ENCODE measurements around the gene ENG. TPM values are rescaled to one million over a fixed set of nuclear protein-coding genes. Genes with fewer than 3 reads are reported as not detected.

The ENG gene
- total and polyA plus RNA-seq, 2 experiments from 2014 or later = 1.4 to 2.6 TPM

DNA sequence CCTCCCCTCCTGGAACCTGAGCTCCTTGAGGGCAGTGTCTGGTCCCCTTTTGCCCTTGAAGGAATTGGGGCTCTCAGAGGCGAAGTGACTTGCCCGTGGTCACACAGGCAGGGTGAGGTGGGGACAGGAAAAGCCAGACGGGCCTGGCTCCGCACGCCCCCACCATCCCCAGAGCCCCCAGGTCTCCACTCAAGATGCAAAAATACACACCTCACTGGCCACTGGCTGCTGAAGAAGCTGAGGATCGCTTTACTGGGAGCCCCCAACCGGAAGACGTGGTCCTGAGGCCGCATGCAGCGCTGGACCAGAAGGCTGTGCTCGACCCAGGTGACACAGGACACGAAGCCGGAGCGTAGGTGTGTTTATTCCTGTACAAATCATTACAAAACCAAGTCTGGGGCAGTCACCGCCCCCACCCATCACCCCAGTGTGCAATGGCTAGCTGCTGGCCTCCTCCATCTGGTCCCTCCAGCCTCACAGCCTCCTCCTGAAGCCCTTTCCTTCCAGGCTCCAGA, 30.6 kb upstream of the ENG start:
- peak overlapping the region; percentile 55; the same call in 1 of the 2 replicates for H3K27ac ChIP-seq (ENCODE audit: low read depth)
- no peaks in the 10 kb centered on the region for H3K79me2 ChIP-seq (replicated peaks; ENCODE audit: insufficient read depth)
- no peak overlapping the region for H3K4me2 ChIP-seq
- ATAC-seq = no peak
- Mint-ChIP-seq H3K27me3 (ENCODE audit: insufficient read depth, low read depth, poor library complexity) (peaks cover 23% of the 10 kb centered on the region), H3K4me3 (no peak overlapping the region), H3K36me3 (ENCODE audit: low read depth) (peaks cover 18% of the 10 kb centered on the region), H3K4me1 (peaks cover 21% of the 10 kb centered on the region), H3K9me3 (no peaks in the 10 kb centered on the region), H3K27ac (no peak overlapping the region)
- H4K20me1 ChIP-seq (replicated peaks; ENCODE audit: insufficient read depth) = peaks cover 4% of the 10 kb centered on the region
- no peak for DNase-seq (ENCODE audit: low spot score)
- no peaks in the 10 kb centered on the region for H3K27me3 ChIP-seq (ENCODE audit: insufficient read depth)
- H3F3A ChIP-seq (replicated peaks; ENCODE audit: low read depth) = 0 out of 2 replicates have a peak, but pooled peaks cover 6% of the 10 kb centered on the region
- TF ChIP-seq ZNF114 (CRISPR knock-in tag; IDR thresholded peaks at IDR 0.05) (no peak), EZH2 (IDR thresholded peaks at IDR 0.05; ENCODE audit: low read depth, unreplicated experiment) (no peak), JUNB (IDR thresholded peaks at IDR 0.05; ENCODE audit: unreplicated experiment) (no peak), ZNF331 (CRISPR knock-in tag; IDR thresholded peaks at IDR 0.05; ENCODE audit: low read depth) (no peak), NANOG (IDR thresholded peaks at IDR 0.05; ENCODE audit: borderline replicate concordance) (no peak), CREB1 (CRISPR knock-in tag; IDR thresholded peaks at IDR 0.05; ENCODE audit: low read depth) (no peak)
- TF ChIP-seq, protein P1, sequence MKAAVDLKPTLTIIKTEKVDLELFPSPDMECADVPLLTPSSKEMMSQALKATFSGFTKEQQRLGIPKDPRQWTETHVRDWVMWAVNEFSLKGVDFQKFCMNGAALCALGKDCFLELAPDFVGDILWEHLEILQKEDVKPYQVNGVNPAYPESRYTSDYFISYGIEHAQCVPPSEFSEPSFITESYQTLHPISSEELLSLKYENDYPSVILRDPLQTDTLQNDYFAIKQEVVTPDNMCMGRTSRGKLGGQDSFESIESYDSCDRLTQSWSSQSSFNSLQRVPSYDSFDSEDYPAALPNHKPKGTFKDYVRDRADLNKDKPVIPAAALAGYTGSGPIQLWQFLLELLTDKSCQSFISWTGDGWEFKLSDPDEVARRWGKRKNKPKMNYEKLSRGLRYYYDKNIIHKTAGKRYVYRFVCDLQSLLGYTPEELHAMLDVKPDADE (IDR thresholded peaks at IDR 0.05) = no peak
- TF ChIP-seq, protein P2, sequence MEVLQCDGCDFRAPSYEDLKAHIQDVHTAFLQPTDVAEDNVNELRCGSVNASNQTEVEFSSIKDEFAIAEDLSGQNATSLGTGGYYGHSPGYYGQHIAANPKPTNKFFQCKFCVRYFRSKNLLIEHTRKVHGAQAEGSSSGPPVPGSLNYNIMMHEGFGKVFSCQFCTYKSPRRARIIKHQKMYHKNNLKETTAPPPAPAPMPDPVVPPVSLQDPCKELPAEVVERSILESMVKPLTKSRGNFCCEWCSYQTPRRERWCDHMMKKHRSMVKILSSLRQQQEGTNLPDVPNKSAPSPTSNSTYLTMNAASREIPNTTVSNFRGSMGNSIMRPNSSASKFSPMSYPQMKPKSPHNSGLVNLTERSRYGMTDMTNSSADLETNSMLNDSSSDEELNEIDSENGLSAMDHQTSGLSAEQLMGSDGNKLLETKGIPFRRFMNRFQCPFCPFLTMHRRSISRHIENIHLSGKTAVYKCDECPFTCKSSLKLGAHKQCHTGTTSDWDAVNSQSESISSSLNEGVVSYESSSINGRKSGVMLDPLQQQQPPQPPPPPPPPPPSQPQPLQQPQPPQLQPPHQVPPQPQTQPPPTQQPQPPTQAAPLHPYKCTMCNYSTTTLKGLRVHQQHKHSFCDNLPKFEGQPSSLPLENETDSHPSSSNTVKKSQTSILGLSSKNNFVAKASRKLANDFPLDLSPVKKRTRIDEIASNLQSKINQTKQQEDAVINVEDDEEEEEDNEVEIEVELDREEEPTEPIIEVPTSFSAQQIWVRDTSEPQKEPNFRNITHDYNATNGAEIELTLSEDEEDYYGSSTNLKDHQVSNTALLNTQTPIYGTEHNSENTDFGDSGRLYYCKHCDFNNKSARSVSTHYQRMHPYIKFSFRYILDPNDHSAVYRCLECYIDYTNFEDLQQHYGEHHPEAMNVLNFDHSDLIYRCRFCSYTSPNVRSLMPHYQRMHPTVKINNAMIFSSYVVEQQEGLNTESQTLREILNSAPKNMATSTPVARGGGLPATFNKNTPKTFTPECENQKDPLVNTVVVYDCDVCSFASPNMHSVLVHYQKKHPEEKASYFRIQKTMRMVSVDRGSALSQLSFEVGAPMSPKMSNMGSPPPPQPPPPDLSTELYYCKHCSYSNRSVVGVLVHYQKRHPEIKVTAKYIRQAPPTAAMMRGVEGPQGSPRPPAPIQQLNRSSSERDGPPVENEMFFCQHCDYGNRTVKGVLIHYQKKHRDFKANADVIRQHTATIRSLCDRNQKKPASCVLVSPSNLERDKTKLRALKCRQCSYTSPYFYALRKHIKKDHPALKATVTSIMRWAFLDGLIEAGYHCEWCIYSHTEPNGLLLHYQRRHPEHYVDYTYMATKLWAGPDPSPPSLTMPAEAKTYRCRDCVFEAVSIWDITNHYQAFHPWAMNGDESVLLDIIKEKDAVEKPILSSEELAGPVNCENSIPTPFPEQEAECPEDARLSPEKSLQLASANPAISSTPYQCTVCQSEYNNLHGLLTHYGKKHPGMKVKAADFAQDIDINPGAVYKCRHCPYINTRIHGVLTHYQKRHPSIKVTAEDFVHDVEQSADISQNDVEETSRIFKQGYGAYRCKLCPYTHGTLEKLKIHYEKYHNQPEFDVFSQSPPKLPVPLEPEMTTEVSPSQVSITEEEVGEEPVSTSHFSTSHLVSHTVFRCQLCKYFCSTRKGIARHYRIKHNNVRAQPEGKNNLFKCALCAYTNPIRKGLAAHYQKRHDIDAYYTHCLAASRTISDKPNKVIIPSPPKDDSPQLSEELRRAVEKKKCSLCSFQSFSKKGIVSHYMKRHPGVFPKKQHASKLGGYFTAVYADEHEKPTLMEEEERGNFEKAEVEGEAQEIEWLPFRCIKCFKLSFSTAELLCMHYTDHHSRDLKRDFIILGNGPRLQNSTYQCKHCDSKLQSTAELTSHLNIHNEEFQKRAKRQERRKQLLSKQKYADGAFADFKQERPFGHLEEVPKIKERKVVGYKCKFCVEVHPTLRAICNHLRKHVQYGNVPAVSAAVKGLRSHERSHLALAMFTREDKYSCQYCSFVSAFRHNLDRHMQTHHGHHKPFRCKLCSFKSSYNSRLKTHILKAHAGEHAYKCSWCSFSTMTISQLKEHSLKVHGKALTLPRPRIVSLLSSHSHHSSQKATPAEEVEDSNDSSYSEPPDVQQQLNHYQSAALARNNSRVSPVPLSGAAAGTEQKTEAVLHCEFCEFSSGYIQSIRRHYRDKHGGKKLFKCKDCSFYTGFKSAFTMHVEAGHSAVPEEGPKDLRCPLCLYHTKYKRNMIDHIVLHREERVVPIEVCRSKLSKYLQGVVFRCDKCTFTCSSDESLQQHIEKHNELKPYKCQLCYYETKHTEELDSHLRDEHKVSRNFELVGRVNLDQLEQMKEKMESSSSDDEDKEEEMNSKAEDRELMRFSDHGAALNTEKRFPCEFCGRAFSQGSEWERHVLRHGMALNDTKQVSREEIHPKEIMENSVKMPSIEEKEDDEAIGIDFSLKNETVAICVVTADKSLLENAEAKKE (CRISPR knock-in tag; IDR thresholded peaks at IDR 0.05) = no peak
- TF ChIP-seq, protein P3, sequence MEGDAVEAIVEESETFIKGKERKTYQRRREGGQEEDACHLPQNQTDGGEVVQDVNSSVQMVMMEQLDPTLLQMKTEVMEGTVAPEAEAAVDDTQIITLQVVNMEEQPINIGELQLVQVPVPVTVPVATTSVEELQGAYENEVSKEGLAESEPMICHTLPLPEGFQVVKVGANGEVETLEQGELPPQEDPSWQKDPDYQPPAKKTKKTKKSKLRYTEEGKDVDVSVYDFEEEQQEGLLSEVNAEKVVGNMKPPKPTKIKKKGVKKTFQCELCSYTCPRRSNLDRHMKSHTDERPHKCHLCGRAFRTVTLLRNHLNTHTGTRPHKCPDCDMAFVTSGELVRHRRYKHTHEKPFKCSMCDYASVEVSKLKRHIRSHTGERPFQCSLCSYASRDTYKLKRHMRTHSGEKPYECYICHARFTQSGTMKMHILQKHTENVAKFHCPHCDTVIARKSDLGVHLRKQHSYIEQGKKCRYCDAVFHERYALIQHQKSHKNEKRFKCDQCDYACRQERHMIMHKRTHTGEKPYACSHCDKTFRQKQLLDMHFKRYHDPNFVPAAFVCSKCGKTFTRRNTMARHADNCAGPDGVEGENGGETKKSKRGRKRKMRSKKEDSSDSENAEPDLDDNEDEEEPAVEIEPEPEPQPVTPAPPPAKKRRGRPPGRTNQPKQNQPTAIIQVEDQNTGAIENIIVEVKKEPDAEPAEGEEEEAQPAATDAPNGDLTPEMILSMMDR (conservative IDR thresholded peaks at IDR 0.05; ENCODE audit: low read depth in 2 of 2) = no peak
- no peak overlapping the region for H2AFZ ChIP-seq
- no peaks in the 10 kb centered on the region for H3K9me2 ChIP-seq (ENCODE audit: insufficient read depth)
- no peak overlapping the region for H3K4me3 ChIP-seq
- H3K36me3 ChIP-seq (ENCODE audit: insufficient read depth) = peaks cover 6% of the 10 kb centered on the region
- no peaks in the 10 kb centered on the region for H3K4me1 ChIP-seq (ENCODE audit: insufficient read depth)

Data from GM23338 (cell line).